Spleen (tissue), 11 donors: ENCODE data around the gene TTLL6. TPM values are rescaled to one million over a fixed set of nuclear protein-coding genes. Genes with fewer than 3 reads are reported as not detected.
A peak's percentile ranks its signal among the peaks of the same experiment; 100 is the strongest.
"Not testable (repeated sequence)": the region's sequence is repeated elsewhere in the genome, so short reads cannot be mapped to it uniquely, and the experiment has no call there.

Experiments used
- DNase-seq: peaks from one replicate; pipeline ENCODE4 v3.0.0-alpha.2; 2020
- H3K27ac ChIP-seq, 8 donors: fragments of 200-600 bp; sonication (generic) in 7 of 8; 1 replicate in 4 of 8; 2 replicates in 4 of 8; pipeline versions ENCODE4 v1.5.0 to v1.8.0; 2016 to 2021; ENCODE audit warnings: inconsistent platforms in 4 of 8, mild to moderate bottlenecking in 4 of 8, moderate library complexity in 1 of 8
- H3K27me3 ChIP-seq, 7 donors: fragments of 200-600 bp; sonication (generic) in 6 of 7; replicated peaks in 1 of 7; 1 replicate in 4 of 7; 2 replicates in 3 of 7; pipeline versions ENCODE4 v1.5.0 to v1.8.0; 2016 to 2021; ENCODE audit warnings: inconsistent platforms in 3 of 7, mild to moderate bottlenecking in 1 of 7
- H3K36me3 ChIP-seq, 6 donors: fragments of 200-600 bp; sonication (generic) in 5 of 6; 1 replicate in 4 of 6; 2 replicates in 2 of 6; pipeline versions ENCODE4 v1.5.0 to v1.8.0; 2016 to 2021; ENCODE audit warnings: inconsistent platforms in 2 of 6
- H3K4me1 ChIP-seq, 6 donors: fragments of 200-600 bp; sonication (generic) in 5 of 6; 1 replicate in 3 of 6; 2 replicates in 3 of 6; pipeline versions ENCODE4 v1.5.0 to v1.8.0; 2016 to 2021; ENCODE audit warnings: inconsistent platforms in 3 of 6
- H3K4me3 ChIP-seq, 8 donors: fragments of 200-600 bp; sonication (generic) in 7 of 8; 1 replicate in 4 of 8; 2 replicates in 4 of 8; pipeline versions ENCODE4 v1.5.0 to v1.8.0; 2016 to 2021; ENCODE audit warnings: inconsistent platforms in 4 of 8, mild to moderate bottlenecking in 4 of 8, moderate library complexity in 2 of 8
- H3K9me3 ChIP-seq, 8 donors: fragments of 200-600 bp; sonication (generic) in 7 of 8; 1 replicate in 4 of 8; 2 replicates in 4 of 8; pipeline versions ENCODE4 v1.5.0 to v1.8.0; 2016 to 2021; ENCODE audit warnings: inconsistent platforms in 4 of 8
- CTCF ChIP-seq, 11 experiments: fragments of 200-600 bp in 7 of 11; fragments of 450-650 bp in 4 of 11; sonication (generic) in 4 of 11; IDR thresholded peaks in 8 of 11; conservative IDR thresholded peaks in 3 of 11; 1 replicate in 7 of 11; 2 replicates in 4 of 11; pipeline versions ENCODE4 v1.4.0 to v1.8.0; 2016 to 2021; ENCODE audit warnings: antibody characterized with exemption in 11 of 11, inconsistent platforms in 4 of 11, mild to moderate bottlenecking in 1 of 11
- POLR2A ChIP-seq, 3 donors: fragments of 450-650 bp; IDR thresholded peaks; one replicate each; pipeline ENCODE4 v1.5.1; 2017; ENCODE audit warnings: antibody characterized with exemption in 3 of 3, mild to moderate bottlenecking in 1 of 3
- POLR2AphosphoS5 ChIP-seq, 3 donors: sonication (generic); formaldehyde crosslinking; IDR thresholded peaks; one replicate each; pipeline ENCODE4 v1.5.1; 2017; ENCODE audit warnings: antibody characterized with exemption in 3 of 3
- WGBS, 5 donors: extraction: QIAGEN DNeasy Blood & Tissue Kit in 3 of 5; methylation state at CpG; one replicate each; pipeline versions ENCODE4 v1.1.5 to v1.1.7; 2013 to 2018; 5-methylcytosine and 5-hydroxymethylcytosine counted together
- intact Hi-C: fragments of 100-400 bp; cut with DNase I; formaldehyde crosslinking; loops from one replicate; pipeline ENCODE4 v1.15.0; 2023; ENCODE audit warnings: low total_unique reads
- polyA plus RNA-seq, 3 donors: library from polyadenylated mRNA; stranded (reverse); fragments of 200-250 nt; gene quantifications; one replicate each; pipeline ENCODE4 v1.2.1, GENCODE V29; 2013
- total RNA-seq, 7 donors: library from RNA; depleted of rRNA in 3 of 7; stranded (reverse); fragments of >200 nt in 3 of 7; fragmentation: NEBNext Ultra II Directional in 4 of 7; extraction: Animal tissue kit (Norgen Biotek cat#: 25700) in 4 of 7; gene quantifications; one replicate each; pipeline versions ENCODE4 v1.1.0 to v1.2.1, GENCODE V29; 2016 to 2021
- donor health status: healthy with polysubstance abuse.
- donor health status: DM: no; HTN: no; CAD: no; lungs with moderate emphysema.
- donor health status: DM: no; HTN: no; CAD: no.
- donor health status: Bipolar disorder and iron deficiency.
- donor health status: healthy.
- donor health status: DM: no; HTN: no; CAD: no.
- donor health status: DM: yes; HTN: yes; CAD: no.

Gene TTLL6
- total and polyA plus RNA-seq, 10 donors: 0.04 TPM; not detected in 9

GRCh38 chr17:48842746-48843145, 25.7 kb upstream of the TTLL6 start:
- peaks cover 4 to 59% (median 40%) of the 10 kb centered on the region in 6 donors for H3K36me3 ChIP-seq
- 81 to 85% (median 84%) methylated on average over 3 of the region's 3 CpGs for WGBS, 5 donors
- peaks cover 40 to 68% (median 58%) of the 10 kb centered on the region in 6 donors for H3K4me1 ChIP-seq
- TF ChIP-seq POLR2A (IDR thresholded peaks at IDR 0.05) (no peak), CTCF (IDR thresholded peaks at IDR 0.05 in 8 of 11, conservative IDR thresholded peaks at IDR 0.05 in 3 of 11) (no peak), POLR2AphosphoS5 (IDR thresholded peaks at IDR 0.05) (no peak)
- intact Hi-C loops: no loop called here
- DNase-seq: no peak
- H3K27me3 ChIP-seq: no peaks in the 10 kb centered on the region
- no peaks in the 10 kb centered on the region for H3K9me3 ChIP-seq
- H3K27ac ChIP-seq: peak overlapping the region; percentile 79 to 95 (median 90)
- no peak overlapping the region for H3K4me3 ChIP-seq

GRCh38 chr17:48841395-48841831, 24.4 kb upstream of the TTLL6 start:
- Histone ChIP-seq H3K36me3 (peaks cover 4 to 51% (median 35%) of the 10 kb centered on the region in 6 donors), H3K9me3 (no peaks in the 10 kb centered on the region), H3K27ac (peak overlapping the region; percentile 79 to 95 (median 90)), H3K4me3 (peak overlapping the region in 7 of 8 donors; percentile 2 to 60 (median 18)), H3K4me1 (peaks cover 53 to 76% (median 71%) of the 10 kb centered on the region in 6 donors), H3K27me3 (no peaks in the 10 kb centered on the region)
- WGBS, 5 donors: 2 to 5% (median 3%) methylated on average over 3 of the region's 3 CpGs
- DNase-seq: no peak
- intact Hi-C loops: no loop called here
- TF ChIP-seq POLR2A (IDR thresholded peaks at IDR 0.05): no peak
- TF ChIP-seq CTCF (IDR thresholded peaks at IDR 0.05 in 8 of 11, conservative IDR thresholded peaks at IDR 0.05 in 3 of 11): no peak
- peak in 1 of 3 donors; percentile 63 for TF ChIP-seq POLR2AphosphoS5 (IDR thresholded peaks at IDR 0.05)

GRCh38 chr17:48840441-48840840, 23.4 kb upstream of the TTLL6 start:
- Histone ChIP-seq H3K36me3 (peaks cover 0 to 51% (median 27%) of the 10 kb centered on the region in 6 donors), H3K9me3 (no peaks in the 10 kb centered on the region), H3K4me3 (peak overlapping the region in 1 of 8 donors; percentile 60), H3K4me1 (peaks cover 58 to 83% (median 81%) of the 10 kb centered on the region in 6 donors), H3K27ac (peak overlapping the region; percentile 79 to 95 (median 90)), H3K27me3 (no peaks in the 10 kb centered on the region)
- DNase-seq: no peak
- intact Hi-C loops: no loop called here
- 59 to 81% (median 71%) methylated on average over 3 of the region's 3 CpGs for WGBS, 5 donors
- no peak for TF ChIP-seq CTCF (IDR thresholded peaks at IDR 0.05 in 8 of 11, conservative IDR thresholded peaks at IDR 0.05 in 3 of 11)
- TF ChIP-seq POLR2A (IDR thresholded peaks at IDR 0.05): no peak
- TF ChIP-seq POLR2AphosphoS5 (IDR thresholded peaks at IDR 0.05): no peak

- Histone ChIP-seq H3K36me3 (peaks cover 0 to 28% (median 2%) of the 10 kb centered on the region in 6 donors), H3K4me1 (peaks cover 73 to 100% (median 98%) of the 10 kb centered on the region in 6 donors), H3K27ac (peak overlapping the region; percentile 7 to 89 (median 42)), H3K4me3 (peak overlapping the region in 1 of 8 donors; percentile 0)
- H3K9me3 ChIP-seq, DNase-seq, intact Hi-C loops, H3K27me3 ChIP-seq: not testable (repeated sequence)
- WGBS, 5 donors: 36 to 56% (median 37%) methylated on average over 4 of the region's 4 CpGs
Observed at GRCh38 chr17:48837458-48837857, 20.4 kb upstream of the TTLL6 start.
